NCI-H1436 (cell line): ENCODE measurements around the gene UTP4.
"Not testable (repeated sequence)": the region's sequence is repeated elsewhere in the genome, so short reads cannot be mapped to it uniquely, and the experiment has no call there.

Source experiments
- DNase-seq: peaks from one replicate; lab custom pipeline; 2025; lab: John Stamatoyannopoulos, UW

UTP4 gene

DNA sequence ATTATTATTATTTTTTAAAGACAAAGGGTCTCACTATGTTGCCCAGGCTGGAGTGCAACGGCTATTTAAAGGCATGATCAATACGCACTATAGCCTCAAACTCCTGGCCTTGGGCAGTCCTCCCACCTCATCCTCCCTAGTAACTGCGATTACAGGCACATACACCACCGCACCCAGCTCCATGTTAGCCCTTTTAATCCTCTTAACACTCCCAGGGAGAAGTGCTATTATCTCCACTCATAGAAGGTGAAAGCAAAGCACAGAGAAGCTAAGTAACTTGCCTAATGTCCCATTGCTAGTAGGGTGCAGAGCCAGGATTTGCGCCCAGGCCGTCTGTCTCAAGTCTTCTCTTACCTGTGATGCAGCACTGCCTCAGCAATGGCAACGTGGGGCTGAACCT, 22.0 kb upstream of the UTP4 start:
- no peak for DNase-seq

DNA sequence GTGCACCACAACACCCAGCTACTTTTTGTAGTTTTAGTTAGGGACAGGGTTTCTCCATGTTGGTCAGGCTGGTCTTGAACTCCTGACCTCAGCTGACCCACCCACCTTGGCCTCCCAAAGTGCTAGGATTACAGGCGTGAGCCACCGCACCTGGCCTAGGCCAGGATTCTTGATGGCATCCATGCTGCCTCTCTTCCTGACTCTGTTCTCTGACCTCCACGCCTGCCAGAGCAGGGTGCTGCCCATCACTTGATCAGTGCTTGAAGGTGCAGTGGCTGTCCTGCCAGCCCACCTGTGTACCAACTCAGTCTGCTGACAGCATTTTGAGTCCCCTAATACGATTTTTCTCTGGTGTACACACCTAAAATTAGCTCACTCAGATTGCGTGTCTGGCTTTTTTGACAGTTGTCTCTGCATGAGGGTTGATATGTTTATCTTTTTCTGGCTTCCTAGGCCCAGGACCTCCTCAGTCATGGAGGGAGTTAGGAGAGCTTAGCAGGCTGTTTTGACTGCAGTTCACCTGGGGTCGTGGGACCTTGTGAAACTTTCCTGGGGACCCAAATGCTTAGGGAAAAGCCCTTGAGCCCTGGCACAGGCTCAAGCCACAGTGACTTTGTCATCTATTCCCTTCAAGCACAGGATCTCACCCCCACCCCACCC, 21.1 kb upstream of the UTP4 start:
- no peak for DNase-seq

- no peak for DNase-seq
Observed at GRCh38 chr16:69111876-69112230, 20.6 kb upstream of the UTP4 start.

DNA sequence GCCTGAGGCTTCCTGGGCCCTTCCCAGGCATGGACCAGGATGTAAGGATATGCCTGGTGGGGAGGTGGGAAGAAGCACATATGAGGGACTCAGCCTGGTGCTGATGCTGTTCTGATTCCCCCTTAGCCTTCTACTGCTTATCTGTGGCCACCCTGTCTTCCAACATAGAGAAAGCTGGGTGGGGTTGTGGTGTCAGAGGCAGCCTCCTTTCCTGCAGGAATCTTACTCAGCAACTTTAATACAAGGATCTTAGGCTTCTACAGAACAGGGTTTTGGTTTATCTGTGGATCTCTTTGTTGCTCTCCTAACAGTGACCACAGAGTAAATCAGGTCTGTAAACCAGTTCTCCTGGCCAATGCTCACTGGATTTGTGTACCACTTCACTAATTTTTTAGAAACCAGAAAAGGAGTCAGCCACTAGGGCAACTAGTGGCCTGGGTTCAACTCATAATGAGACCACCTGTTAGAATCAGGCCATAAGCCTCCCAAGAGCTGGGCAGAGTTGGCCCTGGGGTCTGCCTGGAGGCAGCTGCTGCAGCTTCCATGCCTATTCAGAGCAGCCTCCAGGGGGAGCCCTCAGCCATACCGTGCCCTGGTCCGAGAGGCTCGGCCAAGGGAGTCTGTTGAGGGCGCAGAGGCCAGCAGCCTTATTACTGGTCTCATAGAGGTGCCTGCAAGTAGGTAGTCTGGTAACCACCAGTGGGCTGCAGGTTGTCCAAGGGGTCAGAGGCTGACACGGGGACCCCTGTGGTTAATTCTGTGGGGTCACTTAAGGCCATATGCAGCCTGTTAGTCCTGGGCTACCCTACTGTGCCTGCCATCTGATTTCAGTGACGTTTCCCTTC, 19.9 kb upstream of the UTP4 start:
- peak; percentile 27 for DNase-seq

GRCh38 chr16:69113216-69113615, 19.2 kb upstream of the UTP4 start:
- DNase-seq, result no peak

DNA sequence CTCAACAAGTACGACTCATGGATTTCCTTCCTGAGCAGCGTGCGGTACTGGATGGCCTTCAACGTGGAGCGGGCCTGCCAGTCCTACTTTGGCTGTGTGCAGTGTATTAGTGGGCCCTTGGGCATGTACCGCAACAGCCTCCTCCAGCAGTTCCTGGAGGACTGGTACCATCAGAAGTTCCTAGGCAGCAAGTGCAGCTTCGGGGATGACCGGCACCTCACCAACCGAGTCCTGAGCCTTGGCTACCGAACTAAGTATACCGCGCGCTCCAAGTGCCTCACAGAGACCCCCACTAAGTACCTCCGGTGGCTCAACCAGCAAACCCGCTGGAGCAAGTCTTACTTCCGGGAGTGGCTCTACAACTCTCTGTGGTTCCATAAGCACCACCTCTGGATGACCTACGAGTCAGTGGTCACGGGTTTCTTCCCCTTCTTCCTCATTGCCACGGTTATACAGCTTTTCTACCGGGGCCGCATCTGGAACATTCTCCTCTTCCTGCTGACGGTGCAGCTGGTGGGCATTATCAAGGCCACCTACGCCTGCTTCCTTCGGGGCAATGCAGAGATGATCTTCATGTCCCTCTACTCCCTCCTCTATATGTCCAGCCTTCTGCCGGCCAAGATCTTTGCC, 18.0 kb upstream of the UTP4 start:
- DNase-seq, result no peak

DNA sequence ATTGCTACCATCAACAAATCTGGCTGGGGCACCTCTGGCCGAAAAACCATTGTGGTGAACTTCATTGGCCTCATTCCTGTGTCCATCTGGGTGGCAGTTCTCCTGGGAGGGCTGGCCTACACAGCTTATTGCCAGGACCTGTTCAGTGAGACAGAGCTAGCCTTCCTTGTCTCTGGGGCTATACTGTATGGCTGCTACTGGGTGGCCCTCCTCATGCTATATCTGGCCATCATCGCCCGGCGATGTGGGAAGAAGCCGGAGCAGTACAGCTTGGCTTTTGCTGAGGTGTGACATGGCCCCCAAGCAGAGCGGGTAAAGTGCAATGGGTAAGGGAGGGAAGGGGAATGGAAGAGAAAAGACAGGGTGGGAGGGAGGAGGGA, 17.5 kb upstream of the UTP4 start:
- no peak for DNase-seq

DNA sequence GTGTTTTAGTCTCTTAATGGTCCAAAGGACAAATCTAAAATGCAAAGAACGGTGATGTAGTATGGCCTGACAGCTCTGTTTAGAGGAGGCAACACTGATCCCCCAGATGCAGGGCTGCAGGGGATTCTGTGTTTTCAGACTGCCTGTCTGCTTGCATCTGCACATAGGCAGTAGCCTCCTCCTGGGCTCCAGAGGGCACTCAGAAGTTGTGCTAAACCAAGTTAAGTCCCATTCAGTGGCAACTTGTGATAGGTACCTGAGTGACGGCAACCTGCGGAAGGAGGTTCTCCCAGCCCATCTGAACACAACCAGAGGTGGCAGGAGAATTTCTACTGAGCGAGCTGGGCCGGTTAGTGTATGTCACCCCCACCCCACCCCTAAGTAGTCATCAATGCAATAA, 17.1 kb upstream of the UTP4 start:
- DNase-seq, result no peak

- DNase-seq, result no peak
Observed at GRCh38 chr16:69115837-69116236, 16.6 kb upstream of the UTP4 start.

GRCh38 chr16:69116256-69116875, 16.1 kb upstream of the UTP4 start:
- no peak for DNase-seq

DNA sequence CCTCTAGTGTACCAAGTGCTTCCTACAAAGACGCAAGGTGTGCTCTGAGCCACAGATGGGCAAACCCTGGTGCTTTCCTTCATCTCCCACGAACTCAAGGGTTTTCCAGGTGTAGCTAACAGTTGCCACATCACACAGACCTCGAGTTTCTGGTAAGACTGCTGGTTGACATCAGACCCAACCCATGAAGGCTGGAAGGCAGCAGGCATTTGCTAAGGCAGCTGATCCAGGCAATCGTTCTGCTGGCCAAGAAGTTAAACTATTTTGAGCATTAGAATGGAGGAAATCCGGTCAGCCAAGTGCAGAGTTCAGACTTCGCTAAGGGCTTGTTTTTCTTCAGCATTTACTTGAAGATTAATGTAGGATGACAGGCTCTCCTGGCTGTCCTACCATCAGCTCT, 15.5 kb upstream of the UTP4 start:
- DNase-seq, result no peak

DNA sequence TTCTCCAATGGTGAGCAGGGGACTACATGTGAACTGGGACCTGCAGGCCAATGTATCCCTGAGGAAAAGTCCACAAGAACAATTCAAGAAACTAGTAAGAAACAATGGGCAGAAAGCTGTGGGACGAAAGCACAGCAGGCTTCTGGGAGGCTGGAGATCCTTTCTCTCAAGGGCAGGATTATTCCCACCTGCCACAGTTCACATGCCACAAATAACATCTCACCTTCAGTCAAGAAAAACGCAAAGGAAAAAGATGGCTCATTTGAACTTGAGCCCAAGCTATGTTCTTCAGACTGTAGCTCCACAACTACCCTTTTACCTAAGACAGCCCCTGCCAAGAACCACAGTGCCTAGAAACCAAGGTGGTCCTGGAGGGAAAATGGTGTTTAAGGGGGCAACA, 14.0 kb upstream of the UTP4 start:
- DNase-seq, result no peak

- DNase-seq, result no peak
Observed at GRCh38 chr16:69118994-69119393, 13.5 kb upstream of the UTP4 start.

DNA sequence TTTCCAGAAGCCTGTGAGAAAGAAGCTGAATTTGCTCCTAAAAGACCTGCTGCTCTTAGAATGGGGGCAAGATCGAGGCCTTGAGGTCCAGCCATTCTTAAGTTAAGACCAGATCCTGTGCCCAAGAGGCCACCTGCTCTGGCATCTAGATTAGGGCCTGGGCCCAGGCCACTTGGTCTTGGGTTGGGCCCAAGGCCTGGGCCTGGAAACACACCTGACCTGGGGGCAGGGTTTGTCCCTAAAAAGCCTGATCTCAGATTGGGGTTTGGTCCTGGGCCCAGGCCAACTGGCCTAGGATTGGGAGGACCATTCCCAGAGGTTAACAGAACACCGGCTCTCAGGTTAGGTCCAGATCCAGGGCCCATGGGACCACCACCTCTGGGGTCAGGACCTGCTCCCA, 12.9 kb upstream of the UTP4 start:
- DNase-seq, result no peak

DNA sequence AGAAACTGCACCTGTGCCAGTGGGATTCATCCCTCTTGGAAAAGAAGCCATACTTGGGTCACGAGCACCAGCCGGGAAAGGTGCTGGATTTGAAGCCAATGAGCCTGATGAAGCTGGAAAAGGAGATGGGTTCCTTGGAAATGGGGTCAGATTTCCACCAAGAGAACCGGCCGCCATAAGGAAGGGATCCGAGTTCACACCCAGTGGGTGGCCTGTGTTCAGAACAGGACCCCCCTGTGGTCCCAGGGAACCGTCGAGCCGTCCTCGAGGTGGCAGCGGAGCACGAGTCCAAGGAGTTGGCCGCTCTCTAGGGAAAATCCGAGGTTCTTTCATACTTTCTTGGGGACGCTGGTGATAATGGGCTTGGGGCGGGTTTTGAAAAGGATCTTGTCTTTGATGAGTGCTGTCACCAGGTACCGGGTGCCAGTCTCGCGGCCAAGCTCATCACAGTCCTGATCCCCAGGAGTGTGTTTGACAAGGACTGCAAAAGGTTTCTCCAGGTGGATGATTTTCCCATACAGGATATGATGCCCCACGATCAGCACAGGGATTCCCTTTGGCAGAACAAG, 12.3 kb upstream of the UTP4 start:
- no peak for DNase-seq

DNA sequence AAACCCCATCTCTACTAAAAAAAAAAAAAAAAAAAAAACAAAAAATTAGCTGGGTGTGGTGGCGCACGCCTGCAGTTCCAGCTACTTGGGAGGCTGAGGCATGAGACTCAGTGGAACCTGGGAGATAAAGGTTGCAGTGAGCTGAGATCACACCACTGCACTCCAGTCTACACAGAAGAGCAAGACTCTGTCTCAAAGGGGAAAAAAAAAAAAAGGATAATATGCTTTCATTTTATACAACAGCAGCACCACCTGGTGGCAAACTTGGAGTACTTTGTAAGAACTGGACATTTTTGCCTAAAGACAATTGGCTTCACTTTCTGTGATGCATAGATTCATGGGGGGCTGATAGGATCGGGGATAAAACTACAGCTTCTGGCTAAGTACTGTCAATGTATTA, 8.5 kb upstream of the UTP4 start:
- DNase-seq, result peak; percentile 71

GRCh38 chr16:69124406-69124805, 8.0 kb upstream of the UTP4 start:
- not testable (repeated sequence) for DNase-seq

DNA sequence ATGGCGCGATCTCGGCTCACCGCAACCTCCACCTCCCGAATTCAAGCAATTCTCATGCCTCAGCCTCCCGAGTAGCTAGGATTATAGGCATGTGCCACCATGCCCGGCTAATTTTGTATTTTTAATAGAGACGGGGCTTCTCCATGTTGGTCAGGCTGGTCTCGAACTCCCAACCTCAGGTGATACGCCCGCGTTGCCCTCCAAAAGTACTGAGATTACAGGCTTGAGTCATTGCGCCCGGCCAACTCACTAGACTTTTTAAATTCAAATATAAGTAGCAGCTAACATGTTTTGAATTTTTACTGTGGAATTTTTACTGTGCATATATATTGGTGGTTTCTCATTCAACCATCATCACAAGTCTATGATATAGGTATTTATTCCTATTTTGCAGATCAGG, 7.5 kb upstream of the UTP4 start:
- not testable (repeated sequence) for DNase-seq

GRCh38 chr16:69126221-69126620, 6.2 kb upstream of the UTP4 start:
- DNase-seq, result no peak

DNA sequence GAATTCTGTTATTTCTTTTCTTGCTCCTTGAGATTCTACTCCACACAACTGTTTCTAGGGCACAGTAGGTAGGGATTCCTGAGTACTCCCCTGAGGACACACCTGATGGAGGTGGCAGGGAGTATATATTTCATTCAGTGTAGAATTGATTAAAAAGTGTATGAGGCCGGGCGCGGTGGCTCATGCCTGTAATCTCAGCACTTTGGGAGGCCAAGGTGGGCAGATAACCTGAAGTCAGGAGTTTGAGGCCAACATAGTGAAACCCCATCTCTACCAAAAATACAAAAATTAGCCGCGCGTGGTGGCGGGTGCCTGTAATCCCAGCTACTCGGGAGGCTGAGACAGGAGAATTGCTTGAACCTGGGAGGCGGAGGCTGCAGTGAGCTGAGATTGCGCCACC, 5.6 kb upstream of the UTP4 start:
- DNase-seq, result not testable (repeated sequence)

- DNase-seq, result no peak
Observed at GRCh38 chr16:69127966-69128510, 4.4 kb upstream of the UTP4 start.

DNA sequence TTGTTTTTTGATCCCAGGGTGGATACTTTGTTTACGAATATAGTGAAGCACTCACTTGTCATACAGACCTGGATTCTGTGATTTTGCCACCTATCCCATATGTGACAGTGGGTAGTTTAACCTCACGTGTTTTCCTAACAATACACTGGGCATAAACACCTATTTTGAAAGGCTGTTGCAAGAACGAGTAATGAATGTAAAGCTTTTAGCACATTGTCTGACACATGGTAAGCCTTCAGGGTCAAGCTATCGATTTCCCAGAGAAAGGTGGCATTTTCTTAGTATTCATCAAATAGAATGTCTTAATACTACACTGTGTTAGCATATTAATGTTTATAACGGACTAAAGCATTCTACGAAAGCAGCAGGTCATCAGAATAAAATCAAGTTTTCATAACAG, 2.0 kb upstream of the UTP4 start:
- DNase-seq, result no peak
